Adrenal gland (tissue), 12 donors: ENCODE data around the gene ARHGEF16. TPM values are rescaled to one million over a fixed set of nuclear protein-coding genes. Genes with fewer than 3 reads are reported as not detected.

Source experiments
- DNase-seq, 7 donors: peaks; one replicate each; pipeline ENCODE4 v3.0.0-alpha.2; 2019 to 2020
- H3K27ac ChIP-seq, 5 donors: fragments of 200-600 bp; sonication (generic) in 4 of 5; 1 replicate in 3 of 5; 2 replicates in 2 of 5; pipeline versions ENCODE4 v1.5.1 to v1.8.0; 2016 to 2020; ENCODE audit warnings: mild to moderate bottlenecking in 1 of 5
- H3K27me3 ChIP-seq: fragments of 200-600 bp; 2 replicates; pipeline ENCODE4 v1.8.0; 2021
- H3K36me3 ChIP-seq, 2 donors: fragments of 200-600 bp; replicated peaks in 1 of 2; 1 replicate in 1 of 2; 2 replicates in 1 of 2; pipeline versions ENCODE4 v1.5.1 to v1.8.0; 2018 to 2022
- H3K4me1 ChIP-seq, 2 donors: fragments of 200-600 bp; replicated peaks in 1 of 2; 1 replicate in 1 of 2; 2 replicates in 1 of 2; pipeline versions ENCODE4 v1.5.1 to v1.8.0; 2018 to 2021
- H3K4me3 ChIP-seq, 4 donors: fragments of 200-600 bp; sonication (generic) in 3 of 4; one replicate each; pipeline ENCODE4 v1.5.1; 2016 to 2018
- H3K9me3 ChIP-seq, 3 donors: fragments of 200-600 bp; sonication (generic) in 1 of 3; replicated peaks in 1 of 3; 1 replicate in 2 of 3; 2 replicates in 1 of 3; pipeline versions ENCODE4 v1.5.1 to v1.8.0; 2016 to 2021
- POLR2A ChIP-seq, 2 donors: fragments of 450-650 bp; IDR thresholded peaks; one replicate each; pipeline ENCODE4 v1.6.1; 2017; ENCODE audit warnings: antibody characterized with exemption in 2 of 2, mild to moderate bottlenecking in 2 of 2, moderate library complexity in 1 of 2
- WGBS, 4 donors: extraction: QIAGEN DNeasy Blood & Tissue Kit in 2 of 4; methylation state at CpG; one replicate each; pipeline versions ENCODE4 v1.1.5 to v1.1.7; 2013 to 2017; 5-methylcytosine and 5-hydroxymethylcytosine counted together
- intact Hi-C, 2 donors: fragments of 100-400 bp; cut with DNase I; formaldehyde crosslinking; loops; one replicate each; pipeline versions ENCODE4 v1.14.1 to v1.15.0; 2022 to 2023
- polyA plus RNA-seq, 3 donors: library from polyadenylated mRNA; stranded (reverse); fragments of 200-250 nt in 2 of 3; fragments of 350-450 nt in 1 of 3; fragmentation: Illumina TruSeq in 1 of 3; extraction: RNeasy Lipid Tissue Mini Kit (QIAGEN cat#74804) in 1 of 3; gene quantifications; one replicate each; pipeline ENCODE4 v1.2.3, GENCODE V29; 2013 to 2014
- total RNA-seq, 9 donors: library from RNA; depleted of rRNA in 4 of 9; stranded (reverse); fragments of >200 nt in 4 of 9; fragments of 120-200 nt in 1 of 9; fragmentation: NEBNext Ultra II Directional in 1 of 9; extraction: Animal tissue kit (Norgen Biotek cat#: 25700) in 1 of 9; gene quantifications; one replicate each; pipeline versions ENCODE4 v1.1.0 to v1.2.4, GENCODE V29; 2013 to 2023
- TF ChIP-seq, protein P1 (sequence below), 6 experiments: fragments of 450-650 bp in 4 of 6; fragments of 200-600 bp in 2 of 6; sonication (generic) in 1 of 6; IDR thresholded peaks; 1 replicate in 5 of 6; 2 replicates in 1 of 6; pipeline versions ENCODE4 v1.5.1 to v1.8.0; 2016 to 2021; ENCODE audit warnings: antibody characterized with exemption in 6 of 6, mild to moderate bottlenecking in 2 of 6, moderate library complexity in 1 of 6
- donor health status: healthy with polysubstance abuse.
- donor health status: Bipolar disorder and iron deficiency.
- donor health status: DM: yes; HTN: yes; CAD: no.
- donor health status: DM: no; HTN: no; CAD: no.
- donor health status: DM: no; HTN: no; CAD: no.
- donor health status: DM: yes; HTN: yes; CAD: no.

The ARHGEF16 gene
- total and polyA plus RNA-seq, 12 donors: 0.11 to 3.1 (median 0.83) TPM

DNA sequence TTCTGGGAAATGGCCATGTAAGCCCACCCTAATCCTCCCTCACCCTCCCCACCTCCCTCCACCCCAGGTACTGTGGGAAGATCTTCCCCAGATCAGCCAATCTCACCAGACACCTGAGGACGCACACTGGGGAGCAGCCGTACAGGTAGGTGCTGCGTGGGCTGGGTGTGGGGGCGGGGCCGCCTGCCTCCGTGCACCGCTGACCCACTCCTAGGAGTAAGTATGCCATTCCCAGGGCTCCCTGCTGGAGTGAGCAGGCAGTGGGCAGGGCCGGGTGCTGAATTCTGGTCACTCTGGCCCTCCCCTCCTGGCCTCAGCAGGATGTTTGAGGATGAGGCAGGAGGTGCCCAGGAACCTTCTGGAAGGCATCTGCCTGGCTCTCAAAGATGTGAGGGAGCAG lies 35.9 kb upstream of the ARHGEF16 start:
- Histone ChIP-seq H3K27me3 (peaks cover 4% of the 10 kb centered on the region), H3K4me1 (no peaks in the 10 kb centered on the region), H3K27ac (no peak overlapping the region), H3K36me3 (no peaks in the 10 kb centered on the region), H3K9me3 (no peaks in the 10 kb centered on the region), H3K4me3 (no peak overlapping the region)
- DNase-seq: no peak
- intact Hi-C loops: loop anchor here in 1 of 2 donors (5.0 kb wide), 1 partner anchor 406 kb away; no protein-coding TSS in a partner anchor
- 79 to 94% (median 83%) methylated on average over 6 to 8 of the region's 8 CpGs for whole genome bisulfite sequencing, 4 donors
- no peak for TF ChIP-seq POLR2A (IDR thresholded peaks at IDR 0.05)

DNA sequence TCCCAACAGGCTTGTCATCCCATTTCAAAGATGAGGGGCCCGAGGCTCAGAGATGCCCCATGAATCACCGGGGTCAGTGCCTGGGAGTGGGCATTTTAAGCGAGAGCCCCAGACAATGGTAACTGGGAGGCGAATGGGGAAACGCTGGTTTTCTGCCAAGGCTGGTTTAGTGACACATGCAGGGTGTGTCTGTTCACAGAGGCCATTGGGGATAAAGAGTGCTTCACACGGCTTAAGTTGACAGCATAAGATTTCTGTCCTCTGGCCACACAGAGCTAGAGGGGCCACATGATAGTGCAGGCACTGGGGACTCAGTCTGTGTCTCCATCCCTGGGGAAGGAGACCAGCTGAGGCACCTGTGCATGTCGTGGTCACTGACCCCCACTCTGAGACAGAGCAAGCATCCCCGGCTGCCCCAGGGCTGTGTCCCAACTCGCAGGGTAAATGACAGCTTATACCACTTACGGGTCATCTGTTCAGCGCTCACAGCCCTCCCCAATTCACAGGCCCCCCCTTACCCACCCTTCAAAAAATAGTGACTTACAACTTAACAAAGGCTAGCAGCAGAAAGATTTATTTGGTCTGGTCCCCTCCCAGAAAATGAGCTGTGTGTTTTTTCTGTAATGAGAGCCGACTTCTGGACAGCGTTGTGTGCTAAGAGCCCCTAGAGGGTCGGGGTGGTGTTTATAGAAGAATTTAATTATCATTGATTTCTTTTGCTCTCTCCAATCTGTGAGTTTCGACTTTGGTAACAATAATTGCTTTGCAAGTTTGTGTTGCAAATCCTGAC lies 34.9 kb upstream of the ARHGEF16 start:
- H3K27ac ChIP-seq: no peak overlapping the region
- H3K4me1 ChIP-seq: no peaks in the 10 kb centered on the region
- 56 to 63% (median 59%) methylated on average over 13 to 15 of the region's 15 CpGs for WGBS, 4 donors
- no peak overlapping the region for H3K4me3 ChIP-seq
- DNase-seq: no peak
- H3K9me3 ChIP-seq: no peaks in the 10 kb centered on the region
- TF ChIP-seq, protein P1, sequence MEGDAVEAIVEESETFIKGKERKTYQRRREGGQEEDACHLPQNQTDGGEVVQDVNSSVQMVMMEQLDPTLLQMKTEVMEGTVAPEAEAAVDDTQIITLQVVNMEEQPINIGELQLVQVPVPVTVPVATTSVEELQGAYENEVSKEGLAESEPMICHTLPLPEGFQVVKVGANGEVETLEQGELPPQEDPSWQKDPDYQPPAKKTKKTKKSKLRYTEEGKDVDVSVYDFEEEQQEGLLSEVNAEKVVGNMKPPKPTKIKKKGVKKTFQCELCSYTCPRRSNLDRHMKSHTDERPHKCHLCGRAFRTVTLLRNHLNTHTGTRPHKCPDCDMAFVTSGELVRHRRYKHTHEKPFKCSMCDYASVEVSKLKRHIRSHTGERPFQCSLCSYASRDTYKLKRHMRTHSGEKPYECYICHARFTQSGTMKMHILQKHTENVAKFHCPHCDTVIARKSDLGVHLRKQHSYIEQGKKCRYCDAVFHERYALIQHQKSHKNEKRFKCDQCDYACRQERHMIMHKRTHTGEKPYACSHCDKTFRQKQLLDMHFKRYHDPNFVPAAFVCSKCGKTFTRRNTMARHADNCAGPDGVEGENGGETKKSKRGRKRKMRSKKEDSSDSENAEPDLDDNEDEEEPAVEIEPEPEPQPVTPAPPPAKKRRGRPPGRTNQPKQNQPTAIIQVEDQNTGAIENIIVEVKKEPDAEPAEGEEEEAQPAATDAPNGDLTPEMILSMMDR (IDR thresholded peaks at IDR 0.05): no peak
- TF ChIP-seq POLR2A (IDR thresholded peaks at IDR 0.05): no peak
- no peaks in the 10 kb centered on the region for H3K27me3 ChIP-seq
- no peaks in the 10 kb centered on the region for H3K36me3 ChIP-seq
- intact Hi-C loops: loop anchor here (5.0 to 10.0 kb wide), 3 partner anchors 407 to 995 kb away; no protein-coding TSS in a partner anchor

DNA sequence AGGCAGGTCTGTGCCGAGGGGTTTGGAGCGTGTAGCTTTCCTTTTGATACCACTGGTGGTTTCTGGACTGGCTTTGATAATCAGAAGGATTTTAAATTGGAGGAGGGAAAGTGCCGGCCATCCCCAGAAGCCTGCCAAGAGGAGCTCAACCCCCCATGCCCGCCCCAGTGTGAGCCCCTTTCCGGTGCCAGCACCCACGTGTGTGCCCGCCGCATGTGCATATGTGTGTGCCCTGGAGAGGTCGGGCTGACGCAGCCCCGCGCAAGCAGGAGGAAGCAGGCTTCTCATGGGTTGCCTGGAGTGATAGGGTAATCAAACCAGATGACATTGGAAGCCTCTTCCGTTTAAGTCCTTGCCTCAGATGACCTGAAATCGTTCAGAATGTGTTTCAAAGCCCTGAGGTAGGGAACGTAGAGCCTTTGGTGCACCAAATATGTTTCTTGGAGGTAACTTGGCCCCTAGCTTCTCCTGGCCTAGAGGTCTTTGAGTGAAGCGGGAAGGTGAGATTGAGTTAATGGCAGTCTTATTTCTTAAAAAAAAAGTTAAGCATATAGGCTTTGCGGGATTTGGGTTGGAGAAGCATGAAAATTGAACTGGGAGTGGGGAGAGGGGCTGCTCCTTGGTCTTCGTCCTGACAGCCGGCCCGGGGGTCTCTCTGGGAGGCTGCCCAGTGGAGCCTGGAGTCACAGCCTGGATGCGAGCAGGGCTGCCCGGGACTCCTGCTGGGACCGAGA lies 34.1 kb upstream of the ARHGEF16 start:
- no peaks in the 10 kb centered on the region for H3K27me3 ChIP-seq
- DNase-seq: no peak
- intact Hi-C loops: loop anchor here in 1 of 2 donors (10.0 kb wide), 2 partner anchors 596 to 996 kb away; no protein-coding TSS in a partner anchor
- H3K27ac ChIP-seq: no peak overlapping the region
- no peak overlapping the region for H3K4me3 ChIP-seq
- no peak for TF ChIP-seq POLR2A (IDR thresholded peaks at IDR 0.05)
- TF ChIP-seq, protein P1 (IDR thresholded peaks at IDR 0.05): no peak
- WGBS, 4 donors: 79 to 85% (median 81%) methylated on average over 14 to 23 of the region's 23 CpGs
- H3K4me1 ChIP-seq: no peaks in the 10 kb centered on the region
- no peaks in the 10 kb centered on the region for H3K9me3 ChIP-seq
- H3K36me3 ChIP-seq: no peaks in the 10 kb centered on the region

DNA sequence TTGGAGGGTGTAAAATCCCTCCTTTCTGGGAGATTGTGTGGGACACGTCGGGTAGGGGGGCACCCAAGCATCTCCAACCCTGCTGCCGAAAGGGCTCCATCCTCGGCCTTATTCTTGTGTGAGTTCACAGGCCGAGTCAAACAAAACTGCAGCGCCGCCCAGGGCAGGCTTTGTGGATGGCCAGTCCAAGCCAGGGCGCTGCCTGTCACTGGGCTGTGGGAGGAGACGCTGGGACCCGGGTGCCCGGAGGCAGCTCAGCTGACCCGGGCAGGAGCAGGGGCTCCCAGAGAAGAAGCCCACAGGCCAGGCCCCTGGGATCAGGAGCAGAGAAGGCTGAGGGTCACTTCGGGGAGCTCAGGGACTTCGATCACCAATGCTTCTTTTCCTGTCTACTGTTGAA lies 31.8 kb upstream of the ARHGEF16 start:
- DNase-seq: no peak
- Histone ChIP-seq H3K4me3 (no peak overlapping the region), H3K27me3 (no peaks in the 10 kb centered on the region), H3K9me3 (no peaks in the 10 kb centered on the region), H3K27ac (no peak overlapping the region), H3K4me1 (no peaks in the 10 kb centered on the region), H3K36me3 (no peaks in the 10 kb centered on the region)
- intact Hi-C loops: loop anchor here in 1 of 2 donors (10.0 kb wide), 2 partner anchors 598 to 998 kb away; no protein-coding TSS in a partner anchor
- TF ChIP-seq, protein P1 (IDR thresholded peaks at IDR 0.05): no peak
- TF ChIP-seq POLR2A (IDR thresholded peaks at IDR 0.05): no peak
- 76 to 84% (median 81%) methylated on average over 1 to 14 of the region's 14 CpGs for WGBS, 4 donors
